Heart left ventricle (tissue), 13 donors: Measurements from ENCODE around the gene MRPL20.
"Not testable (repeated sequence)": the region's sequence is repeated elsewhere in the genome, so short reads cannot be mapped to it uniquely, and the experiment has no call there.

Source experiments
- POLR2A ChIP-seq, 2 donors: fragments of 450-650 bp; IDR thresholded peaks; one replicate each; pipeline ENCODE4 v1.6.1; 2017; ENCODE audit warnings: antibody characterized with exemption in 2 of 2, mild to moderate bottlenecking in 2 of 2, moderate library complexity in 2 of 2
- TF ChIP-seq, protein P1 (sequence below), 12 donors: fragments of 200-600 bp; sonication (generic) in 4 of 12; IDR thresholded peaks; one replicate each; pipeline versions ENCODE4 v1.5.0 to v1.8.0; 2018 to 2022; ENCODE audit warnings: antibody characterized with exemption in 12 of 12, mild to moderate bottlenecking in 5 of 12
- donor health status: ischemic (EF 13 %, LVEDD 7.1; RV severe dilation, severe dysfunction).
- donor health status: DM: no; HTN: yes; CAD: no.
- donor health status: DM: no; HTN: no; CAD: no.
- donor health status: ischemic (EF 25% LVEDD 6.9; RV normal size, moderate dysfunction).
- donor health status: ischemic (EF 25% LVEDD 5.7; RV mildly dilated, moderate dysfunction).
- donor health status: ischemic (EF 35%, LVEDD 5.7; RV mildly dilated, moderate dysfunction).
- donor health status: nonischemic (EF 11% LVEDD 7.7; RV severe dilation, severe dysfunction).
- donor health status: DM: yes; HTN: yes; CAD: no.
- donor health status: PGD.
- donor health status: ischemic (EF 29% LVEDD 5.4; RV normal size, mild dysfunction).
- donor health status: nonischemic (EF 23%, LVEDD 6.1; RV moderate dilation, normal function).

- TF ChIP-seq POLR2A (IDR thresholded peaks at IDR 0.05) = not testable (repeated sequence)
- TF ChIP-seq, protein P1, sequence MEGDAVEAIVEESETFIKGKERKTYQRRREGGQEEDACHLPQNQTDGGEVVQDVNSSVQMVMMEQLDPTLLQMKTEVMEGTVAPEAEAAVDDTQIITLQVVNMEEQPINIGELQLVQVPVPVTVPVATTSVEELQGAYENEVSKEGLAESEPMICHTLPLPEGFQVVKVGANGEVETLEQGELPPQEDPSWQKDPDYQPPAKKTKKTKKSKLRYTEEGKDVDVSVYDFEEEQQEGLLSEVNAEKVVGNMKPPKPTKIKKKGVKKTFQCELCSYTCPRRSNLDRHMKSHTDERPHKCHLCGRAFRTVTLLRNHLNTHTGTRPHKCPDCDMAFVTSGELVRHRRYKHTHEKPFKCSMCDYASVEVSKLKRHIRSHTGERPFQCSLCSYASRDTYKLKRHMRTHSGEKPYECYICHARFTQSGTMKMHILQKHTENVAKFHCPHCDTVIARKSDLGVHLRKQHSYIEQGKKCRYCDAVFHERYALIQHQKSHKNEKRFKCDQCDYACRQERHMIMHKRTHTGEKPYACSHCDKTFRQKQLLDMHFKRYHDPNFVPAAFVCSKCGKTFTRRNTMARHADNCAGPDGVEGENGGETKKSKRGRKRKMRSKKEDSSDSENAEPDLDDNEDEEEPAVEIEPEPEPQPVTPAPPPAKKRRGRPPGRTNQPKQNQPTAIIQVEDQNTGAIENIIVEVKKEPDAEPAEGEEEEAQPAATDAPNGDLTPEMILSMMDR (IDR thresholded peaks at IDR 0.05) = not testable (repeated sequence)
Measured at GRCh38 chr1:1402901-1403392, 4.1 kb downstream of the MRPL20 start.
